Colonic mucosa (tissue), 4 donors: ENCODE results near the gene CLDN5. TPM values are rescaled to one million over a fixed set of nuclear protein-coding genes. Genes with fewer than 3 reads are reported as not detected.

Experiments
- DNase-seq: peaks from one replicate; pipeline ENCODE4 v3.0.0-alpha.2; 2020
- H3K27ac ChIP-seq: fragments of 200-600 bp; one replicate; pipeline ENCODE4 v1.8.0; 2021
- H3K27me3 ChIP-seq: fragments of 200-600 bp; one replicate; pipeline ENCODE4 v1.8.0; 2021
- H3K36me3 ChIP-seq: fragments of 200-600 bp; one replicate; pipeline ENCODE4 v1.8.0; 2021
- H3K4me1 ChIP-seq: fragments of 200-600 bp; one replicate; pipeline ENCODE4 v1.8.0; 2021; ENCODE audit warnings: mild to moderate bottlenecking
- H3K4me3 ChIP-seq: fragments of 200-600 bp; one replicate; pipeline ENCODE4 v1.8.0; 2021
- H3K9ac ChIP-seq, 2 donors: one replicate each; pipeline ENCODE4 v1.7.0; 2013; ENCODE audit warnings: control low read depth in 2 of 2, low read depth in 2 of 2, low read length in 2 of 2
- H3K9me3 ChIP-seq: fragments of 200-600 bp; one replicate; pipeline ENCODE4 v1.8.0; 2021
- CTCF ChIP-seq: fragments of 200-600 bp; IDR thresholded peaks from one replicate; pipeline ENCODE4 v1.8.0; 2022; ENCODE audit warnings: antibody characterized with exemption, mild to moderate bottlenecking
- intact Hi-C: fragments of 100-400 bp; cut with DNase I; formaldehyde crosslinking; loops from one replicate; pipeline ENCODE4 v1.14.1; 2022
- total RNA-seq, 2 donors: library from RNA; stranded (reverse); fragmentation: NEBNext Ultra II Directional in 1 of 2; extraction: Animal tissue kit (Norgen Biotek cat#: 25700) in 1 of 2; gene quantifications; one replicate each; pipeline ENCODE4 v1.2.1, GENCODE V29; 2021
- donor health status: healthy.
- donor health status: DM: no; HTN: no; CAD: no.
- donor health status: DM: no; HTN: no; CAD: no.

Gene CLDN5
- total RNA-seq, 2 donors from 2014 or later: 10.4 to 31.0 TPM

DNA sequence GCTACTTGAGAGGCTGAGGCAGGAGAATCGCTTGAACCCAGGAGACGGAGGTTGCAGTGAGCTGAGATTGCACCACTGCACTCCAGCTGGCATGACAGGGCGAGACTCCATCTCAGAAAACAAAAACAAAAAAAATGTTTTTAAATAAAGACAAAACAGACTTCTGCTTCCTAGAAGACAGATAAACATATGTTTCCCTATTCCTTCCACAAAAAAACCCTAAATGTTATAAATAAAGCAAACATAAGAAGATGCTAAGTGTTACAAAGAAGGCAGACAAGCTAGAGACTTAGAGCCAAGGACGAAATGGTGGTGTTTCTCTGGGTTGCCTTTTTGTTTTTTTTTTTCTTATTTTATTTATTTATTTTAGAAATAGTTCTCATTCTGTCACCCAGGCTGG, 5.6 kb upstream of the CLDN5 start:
- no peaks in the 10 kb centered on the region for H3K4me1 ChIP-seq
- H3K4me3 ChIP-seq: no peak overlapping the region
- no peaks in the 10 kb centered on the region for H3K9me3 ChIP-seq
- no peaks in the 10 kb centered on the region for H3K36me3 ChIP-seq
- no peak overlapping the region for H3K9ac ChIP-seq
- H3K27ac ChIP-seq: no peak overlapping the region
- no peak for DNase-seq
- TF ChIP-seq CTCF: no peak
- H3K27me3 ChIP-seq: peaks cover 8% of the 10 kb centered on the region
- intact Hi-C loops: no loop called here

DNA sequence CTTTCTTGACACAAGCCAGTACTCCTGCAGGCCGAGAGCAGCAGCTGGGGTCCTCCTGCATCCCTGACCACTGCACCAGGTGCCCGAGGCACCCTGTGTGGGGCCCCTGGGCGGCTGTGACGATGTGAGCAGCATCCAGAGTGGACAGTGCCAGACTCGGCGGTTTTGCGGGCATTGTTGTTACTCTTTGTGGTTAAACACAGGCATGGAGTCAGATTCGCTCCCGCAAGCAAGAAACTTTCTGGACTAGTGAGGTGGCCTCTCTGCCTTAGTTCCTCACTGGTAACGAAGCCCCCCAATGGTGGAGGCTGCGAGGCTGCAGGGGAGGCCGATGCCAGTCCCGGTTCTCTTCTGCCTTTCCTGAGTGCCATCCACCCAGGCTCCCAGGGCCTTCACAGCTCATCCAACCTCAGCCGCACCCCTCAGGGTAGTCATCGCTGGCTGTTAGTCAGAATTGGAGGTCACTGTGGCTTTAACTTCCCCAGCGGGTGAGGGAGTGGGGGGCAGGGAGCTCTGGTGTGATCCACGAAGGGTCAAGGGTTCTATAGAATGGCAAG, 3.7 kb upstream of the CLDN5 start:
- no peak for DNase-seq
- Histone ChIP-seq H3K27ac (no peak overlapping the region), H3K9me3 (no peaks in the 10 kb centered on the region), H3K9ac (peak overlapping the region in 1 of 2 donors; percentile 26), H3K36me3 (no peaks in the 10 kb centered on the region), H3K27me3 (peaks cover 27% of the 10 kb centered on the region), H3K4me1 (no peaks in the 10 kb centered on the region), H3K4me3 (no peak overlapping the region)
- intact Hi-C loops: no loop called here
- no peak for TF ChIP-seq CTCF

DNA sequence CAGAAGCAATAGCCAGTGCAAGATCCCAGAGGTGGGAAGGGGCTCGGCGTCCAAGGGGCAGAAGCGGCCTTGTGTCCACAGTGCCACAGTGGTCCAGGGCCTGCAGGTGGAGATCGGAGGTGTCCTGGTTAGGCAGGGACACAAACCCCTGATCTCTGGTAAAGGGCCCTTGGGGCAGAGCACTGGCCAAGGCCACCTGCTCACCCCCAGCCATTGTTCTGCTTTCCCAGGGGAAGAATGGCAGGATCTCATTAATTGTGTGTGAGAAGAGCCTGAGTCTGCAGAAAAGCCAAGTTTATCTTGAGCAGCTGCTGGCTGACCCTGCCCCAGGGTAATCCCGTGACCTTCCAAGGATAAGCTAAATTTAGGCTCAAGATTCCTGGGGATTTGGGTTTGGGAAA, 3.1 kb upstream of the CLDN5 start:
- Histone ChIP-seq H3K27me3 (peaks cover 30% of the 10 kb centered on the region), H3K9me3 (no peaks in the 10 kb centered on the region), H3K27ac (no peak overlapping the region), H3K9ac (no peak overlapping the region), H3K36me3 (no peaks in the 10 kb centered on the region), H3K4me3 (no peak overlapping the region), H3K4me1 (no peaks in the 10 kb centered on the region)
- intact Hi-C loops: no loop called here
- DNase-seq: no peak
- no peak for TF ChIP-seq CTCF

GRCh38 chr22:19526702-19527111, 2.5 kb upstream of the CLDN5 start:
- Histone ChIP-seq H3K4me3 (no peak overlapping the region), H3K27ac (no peak overlapping the region), H3K36me3 (no peaks in the 10 kb centered on the region), H3K9me3 (no peaks in the 10 kb centered on the region), H3K27me3 (peaks cover 30% of the 10 kb centered on the region), H3K4me1 (no peaks in the 10 kb centered on the region), H3K9ac (no peak overlapping the region)
- intact Hi-C loops: no loop called here
- TF ChIP-seq CTCF: no peak
- DNase-seq: no peak

GRCh38 chr22:19526076-19526701, 2.0 kb upstream of the CLDN5 start:
- DNase-seq: no peak
- TF ChIP-seq CTCF: no peak

More at GRCh38 chr22:19526076-19526701, 2.0 kb upstream of the CLDN5 start:
- Histone ChIP-seq H3K36me3 (no peaks in the 10 kb centered on the region), H3K4me1 (no peaks in the 10 kb centered on the region), H3K27me3 (peaks cover 30% of the 10 kb centered on the region), H3K9ac (no peak overlapping the region), H3K4me3 (no peak overlapping the region), H3K27ac (no peak overlapping the region), H3K9me3 (no peaks in the 10 kb centered on the region)
- intact Hi-C loops: no loop called here
